ENCODE results near the gene EIF2AK3.

DNA sequence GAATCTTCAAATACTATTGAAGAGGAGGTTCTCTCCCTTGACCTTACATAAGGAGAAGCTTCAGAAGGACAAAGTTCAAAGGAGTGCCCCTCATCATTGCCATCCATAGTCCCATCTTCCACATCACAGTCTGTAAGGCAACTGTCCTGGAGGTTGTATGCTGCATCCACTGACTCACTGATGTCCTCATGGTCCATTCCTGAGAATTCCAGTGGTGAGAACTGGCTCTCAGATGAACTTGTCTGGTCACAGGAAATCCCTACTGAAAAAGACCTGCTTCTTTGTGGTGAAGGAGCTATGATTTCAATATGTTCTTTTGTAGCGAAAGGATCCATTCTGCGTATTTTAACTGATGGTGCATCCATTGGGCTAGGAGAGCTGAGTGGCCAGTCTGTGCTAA, 52.2 kb downstream of the EIF2AK3 start:
- no peak for TF ChIP-seq MYC (IDR thresholded peaks at IDR 0.05; ENCODE audit: low read depth, low read length)
- TF ChIP-seq, protein P1, sequence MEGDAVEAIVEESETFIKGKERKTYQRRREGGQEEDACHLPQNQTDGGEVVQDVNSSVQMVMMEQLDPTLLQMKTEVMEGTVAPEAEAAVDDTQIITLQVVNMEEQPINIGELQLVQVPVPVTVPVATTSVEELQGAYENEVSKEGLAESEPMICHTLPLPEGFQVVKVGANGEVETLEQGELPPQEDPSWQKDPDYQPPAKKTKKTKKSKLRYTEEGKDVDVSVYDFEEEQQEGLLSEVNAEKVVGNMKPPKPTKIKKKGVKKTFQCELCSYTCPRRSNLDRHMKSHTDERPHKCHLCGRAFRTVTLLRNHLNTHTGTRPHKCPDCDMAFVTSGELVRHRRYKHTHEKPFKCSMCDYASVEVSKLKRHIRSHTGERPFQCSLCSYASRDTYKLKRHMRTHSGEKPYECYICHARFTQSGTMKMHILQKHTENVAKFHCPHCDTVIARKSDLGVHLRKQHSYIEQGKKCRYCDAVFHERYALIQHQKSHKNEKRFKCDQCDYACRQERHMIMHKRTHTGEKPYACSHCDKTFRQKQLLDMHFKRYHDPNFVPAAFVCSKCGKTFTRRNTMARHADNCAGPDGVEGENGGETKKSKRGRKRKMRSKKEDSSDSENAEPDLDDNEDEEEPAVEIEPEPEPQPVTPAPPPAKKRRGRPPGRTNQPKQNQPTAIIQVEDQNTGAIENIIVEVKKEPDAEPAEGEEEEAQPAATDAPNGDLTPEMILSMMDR (IDR thresholded peaks at IDR 0.05; ENCODE audit: low read depth, low read length) = no peak
